Activated T-cell treated with anti-CD3 and anti-CD28 coated beads, Interleukin-2, amount 50 U/mL, for 24 hours (primary cell): ENCODE data around the gene ITGA1.
A peak's percentile ranks its signal among the peaks of the same experiment; 100 is the strongest.

Experiments
- DNase-seq: peaks from one replicate; pipeline ENCODE4 v3.0.0-alpha.2; 2020
- H3K27ac Mint-ChIP-seq: 2 replicates; pipeline ENCODE4 v1.8.0; 2020; ENCODE audit warnings: mild to moderate bottlenecking, mixed read lengths
- H3K27me3 Mint-ChIP-seq: 2 replicates; pipeline ENCODE4 v1.8.0; 2020; ENCODE audit warnings: mixed read lengths
- H3K36me3 Mint-ChIP-seq: 2 replicates; pipeline ENCODE4 v1.8.0; 2020; ENCODE audit warnings: low read depth, mixed read lengths
- H3K4me1 Mint-ChIP-seq: 2 replicates; pipeline ENCODE4 v1.8.0; 2020; ENCODE audit warnings: low read depth, mixed read lengths
- H3K4me3 Mint-ChIP-seq: 2 replicates; pipeline ENCODE4 v1.8.0; 2020; ENCODE audit warnings: mild to moderate bottlenecking, moderate library complexity, mixed read lengths
- H3K9me3 Mint-ChIP-seq: 2 replicates; pipeline ENCODE4 v1.8.0; 2020; ENCODE audit warnings: mixed read lengths

ITGA1 gene

GRCh38 chr5:52760695-52761366 is 26.9 kb upstream of the ITGA1 start:
- Mint-ChIP-seq H3K36me3 (peaks cover 2% of the 10 kb centered on the region), H3K4me3 (no peak overlapping the region), H3K27ac (peak overlapping the region; percentile 35), H3K27me3 (no peaks in the 10 kb centered on the region), H3K4me1 (peaks cover 32% of the 10 kb centered on the region), H3K9me3 (peaks cover 22% of the 10 kb centered on the region)
- no peak for DNase-seq

- H3K4me3 Mint-ChIP-seq, result no peak overlapping the region
- H3K9me3 Mint-ChIP-seq, result peaks cover 9% of the 10 kb centered on the region
- DNase-seq, result no peak
- H3K36me3 Mint-ChIP-seq, result no peaks in the 10 kb centered on the region
- no peak overlapping the region for H3K27ac Mint-ChIP-seq
- peaks cover 33% of the 10 kb centered on the region for H3K4me1 Mint-ChIP-seq
- no peaks in the 10 kb centered on the region for H3K27me3 Mint-ChIP-seq
Observed at GRCh38 chr5:52767217-52767743, 20.4 kb upstream of the ITGA1 start.

- no peak overlapping the region for H3K27ac Mint-ChIP-seq
- no peak for DNase-seq
- H3K4me3 Mint-ChIP-seq, result no peak overlapping the region
- no peaks in the 10 kb centered on the region for H3K27me3 Mint-ChIP-seq
- H3K9me3 Mint-ChIP-seq, result peaks cover 9% of the 10 kb centered on the region
- H3K36me3 Mint-ChIP-seq, result no peaks in the 10 kb centered on the region
- peaks cover 40% of the 10 kb centered on the region for H3K4me1 Mint-ChIP-seq
Observed at GRCh38 chr5:52767766-52768480, 19.8 kb upstream of the ITGA1 start.

GRCh38 chr5:52769061-52769460 is 18.7 kb upstream of the ITGA1 start:
- no peak for DNase-seq
- Mint-ChIP-seq H3K4me1 (peaks cover 43% of the 10 kb centered on the region), H3K9me3 (peaks cover 5% of the 10 kb centered on the region), H3K4me3 (no peak overlapping the region), H3K27ac (no peak overlapping the region), H3K27me3 (peaks cover 2% of the 10 kb centered on the region), H3K36me3 (no peaks in the 10 kb centered on the region)

GRCh38 chr5:52770287-52770939 is 17.3 kb upstream of the ITGA1 start:
- no peaks in the 10 kb centered on the region for H3K36me3 Mint-ChIP-seq
- H3K9me3 Mint-ChIP-seq, result peaks cover 2% of the 10 kb centered on the region
- peaks cover 5% of the 10 kb centered on the region for H3K27me3 Mint-ChIP-seq
- DNase-seq, result no peak
- no peak overlapping the region for H3K27ac Mint-ChIP-seq
- H3K4me3 Mint-ChIP-seq, result no peak overlapping the region
- H3K4me1 Mint-ChIP-seq, result peaks cover 51% of the 10 kb centered on the region

GRCh38 chr5:52771343-52772039 is 16.2 kb upstream of the ITGA1 start:
- Mint-ChIP-seq H3K27ac (peak overlapping the region; percentile 56), H3K9me3 (no peaks in the 10 kb centered on the region), H3K36me3 (no peaks in the 10 kb centered on the region), H3K4me3 (no peak overlapping the region), H3K4me1 (peaks cover 59% of the 10 kb centered on the region), H3K27me3 (peaks cover 5% of the 10 kb centered on the region)
- peak; percentile 43 for DNase-seq

- H3K4me1 Mint-ChIP-seq, result peaks cover 60% of the 10 kb centered on the region
- no peak overlapping the region for H3K27ac Mint-ChIP-seq
- H3K4me3 Mint-ChIP-seq, result no peak overlapping the region
- H3K27me3 Mint-ChIP-seq, result peaks cover 5% of the 10 kb centered on the region
- no peak for DNase-seq
- H3K9me3 Mint-ChIP-seq, result no peaks in the 10 kb centered on the region
- H3K36me3 Mint-ChIP-seq, result no peaks in the 10 kb centered on the region
Observed at GRCh38 chr5:52772668-52773067, 15.0 kb upstream of the ITGA1 start.

GRCh38 chr5:52773342-52773741 is 14.4 kb upstream of the ITGA1 start:
- Mint-ChIP-seq H3K27ac (no peak overlapping the region), H3K4me3 (no peak overlapping the region), H3K27me3 (peaks cover 5% of the 10 kb centered on the region), H3K36me3 (no peaks in the 10 kb centered on the region), H3K9me3 (no peaks in the 10 kb centered on the region), H3K4me1 (peaks cover 54% of the 10 kb centered on the region)
- no peak for DNase-seq

- no peak overlapping the region for H3K27ac Mint-ChIP-seq
- H3K4me3 Mint-ChIP-seq, result no peak overlapping the region
- DNase-seq, result no peak
- no peaks in the 10 kb centered on the region for H3K36me3 Mint-ChIP-seq
- no peaks in the 10 kb centered on the region for H3K9me3 Mint-ChIP-seq
- peaks cover 5% of the 10 kb centered on the region for H3K27me3 Mint-ChIP-seq
- peaks cover 52% of the 10 kb centered on the region for H3K4me1 Mint-ChIP-seq
Observed at GRCh38 chr5:52774005-52774410, 13.7 kb upstream of the ITGA1 start.

- no peak overlapping the region for H3K4me3 Mint-ChIP-seq
- H3K9me3 Mint-ChIP-seq, result no peaks in the 10 kb centered on the region
- H3K4me1 Mint-ChIP-seq, result peaks cover 50% of the 10 kb centered on the region
- H3K36me3 Mint-ChIP-seq, result no peaks in the 10 kb centered on the region
- H3K27ac Mint-ChIP-seq, result peak overlapping the region; percentile 62
- peak; percentile 32 for DNase-seq
- peaks cover 5% of the 10 kb centered on the region for H3K27me3 Mint-ChIP-seq
Observed at GRCh38 chr5:52776116-52776515, 11.6 kb upstream of the ITGA1 start.

GRCh38 chr5:52777186-52777585 is 10.5 kb upstream of the ITGA1 start:
- no peaks in the 10 kb centered on the region for H3K36me3 Mint-ChIP-seq
- H3K27me3 Mint-ChIP-seq, result peaks cover 5% of the 10 kb centered on the region
- no peak overlapping the region for H3K4me3 Mint-ChIP-seq
- H3K4me1 Mint-ChIP-seq, result peaks cover 39% of the 10 kb centered on the region
- no peak for DNase-seq
- no peak overlapping the region for H3K27ac Mint-ChIP-seq
- H3K9me3 Mint-ChIP-seq, result no peaks in the 10 kb centered on the region

- H3K27me3 Mint-ChIP-seq, result peaks cover 5% of the 10 kb centered on the region
- no peak overlapping the region for H3K4me3 Mint-ChIP-seq
- DNase-seq, result no peak
- H3K36me3 Mint-ChIP-seq, result no peaks in the 10 kb centered on the region
- H3K27ac Mint-ChIP-seq, result no peak overlapping the region
- peaks cover 30% of the 10 kb centered on the region for H3K4me1 Mint-ChIP-seq
- H3K9me3 Mint-ChIP-seq, result no peaks in the 10 kb centered on the region
Observed at GRCh38 chr5:52778781-52779180, 8.9 kb upstream of the ITGA1 start.

- H3K36me3 Mint-ChIP-seq, result no peaks in the 10 kb centered on the region
- no peaks in the 10 kb centered on the region for H3K9me3 Mint-ChIP-seq
- H3K27ac Mint-ChIP-seq, result no peak overlapping the region
- H3K4me3 Mint-ChIP-seq, result no peak overlapping the region
- peaks cover 26% of the 10 kb centered on the region for H3K4me1 Mint-ChIP-seq
- H3K27me3 Mint-ChIP-seq, result peaks cover under 1% of the 10 kb centered on the region
- DNase-seq, result no peak
Observed at GRCh38 chr5:52779213-52779612, 8.5 kb upstream of the ITGA1 start.

- Mint-ChIP-seq H3K36me3 (no peaks in the 10 kb centered on the region), H3K4me1 (peaks cover 25% of the 10 kb centered on the region), H3K27me3 (peaks cover 8% of the 10 kb centered on the region), H3K27ac (no peak overlapping the region), H3K9me3 (no peaks in the 10 kb centered on the region), H3K4me3 (no peak overlapping the region)
- DNase-seq, result no peak
Observed at GRCh38 chr5:52783226-52783959, 4.3 kb upstream of the ITGA1 start.
